Measurements from ENCODE around the gene SNAPC4. TPM values are rescaled to one million over a fixed set of nuclear protein-coding genes. Genes with fewer than 3 reads are reported as not detected.

SNAPC4 gene
- total RNA-seq, 1 experiment from 2014 or later: 29.7 TPM

GRCh38 chr9:136448655-136449054, 48.7 kb upstream of the SNAPC4 start:
- Histone ChIP-seq H3K23me2 (ENCODE audit: insufficient read length, low read depth, low read length, poor library complexity, severe bottlenecking) (no peaks in the 10 kb centered on the region), H2BK120ac (ENCODE audit: low read depth, low read length, poor library complexity, severe bottlenecking) (no peak overlapping the region), H4K20me1 (ENCODE audit: control insufficient read depth, insufficient read depth, insufficient read length) (peaks cover 2% of the 10 kb centered on the region), H4K91ac (ENCODE audit: insufficient read length, low read depth, low read length) (no peak overlapping the region), H2AFZ (ENCODE audit: low read length) (no peak overlapping the region), H3T11ph (ENCODE audit: low read length) (no peak overlapping the region), H3K18ac (ENCODE audit: insufficient read length, low read depth, low read length) (no peak overlapping the region), H3K79me1 (ENCODE audit: insufficient read depth, low read depth, low read length, poor library complexity, severe bottlenecking) (no peaks in the 10 kb centered on the region), H3K14ac (ENCODE audit: insufficient read depth, low read length) (no peak overlapping the region), H3K56ac (ENCODE audit: insufficient read length, low read depth, low read length) (no peak overlapping the region), H3K4ac (ENCODE audit: low read depth, low read length) (no peak overlapping the region), H3K4me2 (ENCODE audit: insufficient read depth, insufficient read length, low read length) (no peak overlapping the region), H2BK5ac (ENCODE audit: insufficient read length, low read length) (no peak overlapping the region), H3K23ac (ENCODE audit: insufficient read length, low read depth, low read length) (no peak overlapping the region), H3K27me3 (ENCODE audit: insufficient read depth, low read length) (no peaks in the 10 kb centered on the region), H3K79me2 (ENCODE audit: insufficient read depth, low read length) (no peaks in the 10 kb centered on the region), H3K4me1 (ENCODE audit: insufficient read depth, low read length) (no peaks in the 10 kb centered on the region), H2BK12ac (ENCODE audit: insufficient read length, low read depth, low read length) (no peak overlapping the region), H3K9me3 (ENCODE audit: control insufficient read depth, low read depth, low read length) (no peaks in the 10 kb centered on the region), H2BK15ac (ENCODE audit: low read depth, low read length) (no peak overlapping the region), H2BK20ac (ENCODE audit: low read depth, low read length, poor library complexity, severe bottlenecking) (no peak overlapping the region), H4K8ac (replicated peaks; ENCODE audit: insufficient read length, low read depth, low read length) (no peak overlapping the region), H3K9ac (ENCODE audit: extremely low read depth, insufficient read length, low read length) (no peak overlapping the region), H4K5ac (ENCODE audit: insufficient read length, low read depth, low read length) (no peak overlapping the region), H2AK5ac (ENCODE audit: insufficient read length, low read length) (no peak overlapping the region), H3K27ac (ENCODE audit: insufficient read length, low read depth, low read length) (no peak overlapping the region)
- Mint-ChIP-seq H3K4me1 (no peaks in the 10 kb centered on the region), H3K36me3 (ENCODE audit: insufficient read depth in 1 of 3, low read depth in 3 of 3) (peaks cover 41 to 90% (median 84%) of the 10 kb centered on the region in 3 experiments; a peak in 6 of 7 replicates), H3K27ac (no peak overlapping the region), H3K27me3 (ENCODE audit: low read depth) (no peaks in the 10 kb centered on the region), H3K4me3 (no peak overlapping the region), H3K9me3 (no peaks in the 10 kb centered on the region)
- DNase-seq: no peak
- TF ChIP-seq, protein P1, sequence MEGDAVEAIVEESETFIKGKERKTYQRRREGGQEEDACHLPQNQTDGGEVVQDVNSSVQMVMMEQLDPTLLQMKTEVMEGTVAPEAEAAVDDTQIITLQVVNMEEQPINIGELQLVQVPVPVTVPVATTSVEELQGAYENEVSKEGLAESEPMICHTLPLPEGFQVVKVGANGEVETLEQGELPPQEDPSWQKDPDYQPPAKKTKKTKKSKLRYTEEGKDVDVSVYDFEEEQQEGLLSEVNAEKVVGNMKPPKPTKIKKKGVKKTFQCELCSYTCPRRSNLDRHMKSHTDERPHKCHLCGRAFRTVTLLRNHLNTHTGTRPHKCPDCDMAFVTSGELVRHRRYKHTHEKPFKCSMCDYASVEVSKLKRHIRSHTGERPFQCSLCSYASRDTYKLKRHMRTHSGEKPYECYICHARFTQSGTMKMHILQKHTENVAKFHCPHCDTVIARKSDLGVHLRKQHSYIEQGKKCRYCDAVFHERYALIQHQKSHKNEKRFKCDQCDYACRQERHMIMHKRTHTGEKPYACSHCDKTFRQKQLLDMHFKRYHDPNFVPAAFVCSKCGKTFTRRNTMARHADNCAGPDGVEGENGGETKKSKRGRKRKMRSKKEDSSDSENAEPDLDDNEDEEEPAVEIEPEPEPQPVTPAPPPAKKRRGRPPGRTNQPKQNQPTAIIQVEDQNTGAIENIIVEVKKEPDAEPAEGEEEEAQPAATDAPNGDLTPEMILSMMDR (conservative IDR thresholded peaks at IDR 0.05): no peak
- WGBS (ENCODE audit: extremely low coverage, insufficient read length, low lambda C conversion rate): no CpG with 5 or more reads among the region's 3 CpGs
